ENCODE data around the gene KDM7A. TPM values are rescaled to one million over a fixed set of nuclear protein-coding genes. Genes with fewer than 3 reads are reported as not detected.

Gene KDM7A
- total RNA-seq, 2 experiments from 2014 or later, result 3.3 TPM

DNA sequence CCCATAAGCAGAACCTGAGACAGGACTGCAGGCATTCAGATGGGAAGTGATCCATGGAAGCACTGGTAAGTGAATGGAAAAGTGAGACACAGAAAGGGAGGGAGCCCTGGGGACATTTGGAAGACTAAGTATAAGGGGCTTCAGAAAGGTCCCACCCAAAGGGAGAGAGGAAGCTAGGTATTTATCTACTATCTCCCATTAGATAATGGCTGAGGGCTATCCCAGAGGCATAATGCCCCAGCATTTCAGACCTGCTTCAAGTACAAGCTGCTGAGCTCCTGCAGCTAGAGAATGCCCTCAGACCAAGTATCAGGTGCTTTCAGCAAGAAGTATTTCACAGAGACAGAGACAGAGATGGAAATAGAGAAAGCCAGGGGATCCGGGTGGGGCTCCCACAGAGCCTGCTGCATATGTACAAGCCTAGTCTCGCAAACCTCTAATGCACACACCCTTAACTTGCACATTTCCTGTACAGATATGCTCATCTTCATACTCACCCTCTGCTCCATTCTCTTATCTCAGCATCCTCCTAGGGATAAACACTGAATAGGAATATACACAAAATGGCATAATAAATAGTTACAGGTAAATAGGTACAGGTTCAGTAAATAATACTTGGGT, 20.2 kb downstream of the KDM7A start:
- POLR2A ChIA-PET, result interaction anchor here (0.5 to 0.7 kb wide), 2 partner anchors 472 to 716 kb away, joined by 3 to 6 read pairs; no protein-coding TSS in a partner anchor
- DNase-seq (ENCODE audit: low spot score), result no peak
- Histone ChIP-seq H3K9me3 (ENCODE audit: low read length) (no peaks in the 10 kb centered on the region), H3K4me2 (ENCODE audit: low read length) (no peak overlapping the region), H3K9me2 (ENCODE audit: insufficient read depth, low read length) (no peaks in the 10 kb centered on the region), H3K79me2 (ENCODE audit: insufficient read depth, low read depth, low read length) (no peaks in the 10 kb centered on the region), H3K36me3 (ENCODE audit: insufficient read depth, low read length) (no peaks in the 10 kb centered on the region), H3K27ac (ENCODE audit: low read depth, low read length, poor library complexity, severe bottlenecking) (no peak overlapping the region), H3K4me3 (ENCODE audit: low read depth, low read length, poor library complexity, severe bottlenecking) (no peak overlapping the region), H3K4me1 (ENCODE audit: insufficient read depth, low read length, poor library complexity, severe bottlenecking) (no peaks in the 10 kb centered on the region), H4K20me1 (ENCODE audit: insufficient read depth, low read length) (no peaks in the 10 kb centered on the region; the same call in 1 of the 2 replicates), H2AFZ (ENCODE audit: low read length) (no peak overlapping the region)
- TF ChIP-seq, protein P1, sequence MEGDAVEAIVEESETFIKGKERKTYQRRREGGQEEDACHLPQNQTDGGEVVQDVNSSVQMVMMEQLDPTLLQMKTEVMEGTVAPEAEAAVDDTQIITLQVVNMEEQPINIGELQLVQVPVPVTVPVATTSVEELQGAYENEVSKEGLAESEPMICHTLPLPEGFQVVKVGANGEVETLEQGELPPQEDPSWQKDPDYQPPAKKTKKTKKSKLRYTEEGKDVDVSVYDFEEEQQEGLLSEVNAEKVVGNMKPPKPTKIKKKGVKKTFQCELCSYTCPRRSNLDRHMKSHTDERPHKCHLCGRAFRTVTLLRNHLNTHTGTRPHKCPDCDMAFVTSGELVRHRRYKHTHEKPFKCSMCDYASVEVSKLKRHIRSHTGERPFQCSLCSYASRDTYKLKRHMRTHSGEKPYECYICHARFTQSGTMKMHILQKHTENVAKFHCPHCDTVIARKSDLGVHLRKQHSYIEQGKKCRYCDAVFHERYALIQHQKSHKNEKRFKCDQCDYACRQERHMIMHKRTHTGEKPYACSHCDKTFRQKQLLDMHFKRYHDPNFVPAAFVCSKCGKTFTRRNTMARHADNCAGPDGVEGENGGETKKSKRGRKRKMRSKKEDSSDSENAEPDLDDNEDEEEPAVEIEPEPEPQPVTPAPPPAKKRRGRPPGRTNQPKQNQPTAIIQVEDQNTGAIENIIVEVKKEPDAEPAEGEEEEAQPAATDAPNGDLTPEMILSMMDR (conservative IDR thresholded peaks at IDR 0.05; ENCODE audit: low read length), result no peak
- no peak for TF ChIP-seq EZH2phosphoT487 (IDR thresholded peaks at IDR 0.05; ENCODE audit: borderline replicate concordance, low read depth, low read length)
- CTCF ChIA-PET (ENCODE audit: unreplicated experiment), result no interaction called here
- intact Hi-C loops (cut with micrococcal nuclease; ENCODE audit: unreplicated experiment), result no loop called here
- no TSS peak for BruUV-seq (replicated peaks)

GRCh38 chr7:140155428-140155827, 21.4 kb downstream of the KDM7A start:
- no peaks in the 10 kb centered on the region for H3K9me2 ChIP-seq (ENCODE audit: insufficient read depth, low read length)
- no TSS peak for BruUV-seq (replicated peaks)
- H3K4me2 ChIP-seq (ENCODE audit: low read length), result no peak overlapping the region
- no peak for TF ChIP-seq EZH2phosphoT487 (IDR thresholded peaks at IDR 0.05; ENCODE audit: borderline replicate concordance, low read depth, low read length)
- TF ChIP-seq, protein P1 (conservative IDR thresholded peaks at IDR 0.05; ENCODE audit: low read length), result no peak
- DNase-seq (ENCODE audit: low spot score), result no peak
- no peak overlapping the region for H3K27ac ChIP-seq (ENCODE audit: low read depth, low read length, poor library complexity, severe bottlenecking)
- no peak overlapping the region for H2AFZ ChIP-seq (ENCODE audit: low read length)
- intact Hi-C loops (cut with micrococcal nuclease; ENCODE audit: unreplicated experiment), result no loop called here
- H3K4me1 ChIP-seq (ENCODE audit: insufficient read depth, low read length, poor library complexity, severe bottlenecking), result no peaks in the 10 kb centered on the region
- no peak overlapping the region for H3K4me3 ChIP-seq (ENCODE audit: low read depth, low read length, poor library complexity, severe bottlenecking)
- no peaks in the 10 kb centered on the region for H3K36me3 ChIP-seq (ENCODE audit: insufficient read depth, low read length)
- CTCF ChIA-PET (ENCODE audit: unreplicated experiment), result no interaction called here
- no peaks in the 10 kb centered on the region; the same call in 1 of the 2 replicates for H4K20me1 ChIP-seq (ENCODE audit: insufficient read depth, low read length)
- H3K79me2 ChIP-seq (ENCODE audit: insufficient read depth, low read depth, low read length), result no peaks in the 10 kb centered on the region
- no peaks in the 10 kb centered on the region for H3K9me3 ChIP-seq (ENCODE audit: low read length)
- POLR2A ChIA-PET, result interaction anchor here (1.7 kb wide), 1 partner anchor 16 kb away, joined by 4 read pairs; no protein-coding TSS in a partner anchor

GRCh38 chr7:140153666-140154161, 23.1 kb downstream of the KDM7A start:
- CTCF ChIA-PET (ENCODE audit: unreplicated experiment), result no interaction called here

More at GRCh38 chr7:140153666-140154161, 23.1 kb downstream of the KDM7A start:
- POLR2A ChIA-PET, result interaction anchor here (1.7 kb wide), 1 partner anchor 14 kb away, joined by 4 read pairs; no protein-coding TSS in a partner anchor
- BruUV-seq (replicated peaks), result no TSS peak
- H3K27ac ChIP-seq (ENCODE audit: low read depth, low read length, poor library complexity, severe bottlenecking), result no peak overlapping the region
- H3K4me1 ChIP-seq (ENCODE audit: insufficient read depth, low read length, poor library complexity, severe bottlenecking), result no peaks in the 10 kb centered on the region
- TF ChIP-seq, protein P1 (conservative IDR thresholded peaks at IDR 0.05; ENCODE audit: low read length), result no peak
- TF ChIP-seq EZH2phosphoT487 (IDR thresholded peaks at IDR 0.05; ENCODE audit: borderline replicate concordance, low read depth, low read length), result no peak
- no peak for DNase-seq (ENCODE audit: low spot score)
- no peaks in the 10 kb centered on the region for H3K36me3 ChIP-seq (ENCODE audit: insufficient read depth, low read length)
- intact Hi-C loops (cut with micrococcal nuclease; ENCODE audit: unreplicated experiment), result no loop called here
- H3K9me3 ChIP-seq (ENCODE audit: low read length), result no peaks in the 10 kb centered on the region
- no peaks in the 10 kb centered on the region for H3K9me2 ChIP-seq (ENCODE audit: insufficient read depth, low read length)
- no peaks in the 10 kb centered on the region; the same call in 1 of the 2 replicates for H4K20me1 ChIP-seq (ENCODE audit: insufficient read depth, low read length)
- no peak overlapping the region for H3K4me2 ChIP-seq (ENCODE audit: low read length)
- H2AFZ ChIP-seq (ENCODE audit: low read length), result no peak overlapping the region
- H3K79me2 ChIP-seq (ENCODE audit: insufficient read depth, low read depth, low read length), result no peaks in the 10 kb centered on the region
- no peak overlapping the region for H3K4me3 ChIP-seq (ENCODE audit: low read depth, low read length, poor library complexity, severe bottlenecking)

All from OCI-LY7 (cell line).